Choroid plexus epithelial cell (primary cell): ENCODE measurements around the gene CAT.

Experiments used
- DNase-seq: peaks from one replicate; pipeline ENCODE4 v3.0.0-alpha.2; 2010; ENCODE audit warnings: low read depth
- H3K4me3 ChIP-seq: 2 replicates; pipeline ENCODE4 v1.5.1; 2011; ENCODE audit warnings: low read depth, mild to moderate bottlenecking, control low read depth, low read length, moderate library complexity
- CTCF ChIP-seq: conservative IDR thresholded peaks from 2 replicates; pipeline ENCODE4 v1.5.1; 2011; ENCODE audit warnings: low read depth, mild to moderate bottlenecking, control low read depth, inconsistent platforms, low read length, moderate library complexity

The CAT gene

DNA sequence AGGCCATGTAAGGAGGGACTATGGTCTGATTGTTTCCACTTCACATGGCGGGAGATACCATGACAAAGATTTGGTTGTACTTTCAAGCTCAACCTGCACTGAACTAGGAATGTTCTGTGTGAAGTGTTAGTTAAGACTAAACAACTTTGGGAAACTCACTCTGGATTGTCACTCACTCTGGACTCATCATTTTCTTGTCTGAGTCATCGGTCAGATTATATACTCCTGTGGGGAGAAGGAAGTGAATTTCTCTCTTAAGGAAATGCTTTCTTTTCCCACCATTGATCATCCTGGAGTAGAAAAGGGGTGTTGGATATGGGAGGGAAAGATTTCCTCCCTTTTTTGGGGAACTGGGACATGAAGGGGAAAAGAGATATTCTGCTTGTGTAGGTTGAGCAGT, 26.9 kb upstream of the CAT start:
- TF ChIP-seq CTCF: no peak
- no peak overlapping the region for H3K4me3 ChIP-seq
- DNase-seq: no peak

DNA sequence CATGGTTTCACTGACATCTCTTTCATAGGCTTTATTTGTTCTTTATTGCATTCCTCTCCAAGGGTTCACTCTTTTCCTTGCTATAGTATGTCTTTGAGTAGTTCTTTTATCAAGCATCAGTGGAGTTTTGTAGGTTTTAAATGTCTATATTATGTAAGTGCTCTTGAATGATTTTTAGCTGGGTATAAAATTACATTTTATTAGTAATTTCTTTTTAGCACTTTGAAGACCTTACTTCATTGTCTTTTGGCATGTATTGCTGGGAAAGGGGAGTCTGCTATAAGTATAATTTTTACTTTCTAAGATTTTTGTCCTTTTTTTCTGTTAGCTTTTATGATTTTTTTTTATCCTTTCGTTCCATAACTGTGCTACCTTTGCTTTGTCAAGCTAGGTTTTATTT, 25.5 kb upstream of the CAT start:
- TF ChIP-seq CTCF: no peak
- no peak overlapping the region for H3K4me3 ChIP-seq
- no peak for DNase-seq

GRCh38 chr11:34415538-34415937, 23.2 kb upstream of the CAT start:
- H3K4me3 ChIP-seq: no peak overlapping the region
- no peak for DNase-seq
- TF ChIP-seq CTCF: no peak

DNA sequence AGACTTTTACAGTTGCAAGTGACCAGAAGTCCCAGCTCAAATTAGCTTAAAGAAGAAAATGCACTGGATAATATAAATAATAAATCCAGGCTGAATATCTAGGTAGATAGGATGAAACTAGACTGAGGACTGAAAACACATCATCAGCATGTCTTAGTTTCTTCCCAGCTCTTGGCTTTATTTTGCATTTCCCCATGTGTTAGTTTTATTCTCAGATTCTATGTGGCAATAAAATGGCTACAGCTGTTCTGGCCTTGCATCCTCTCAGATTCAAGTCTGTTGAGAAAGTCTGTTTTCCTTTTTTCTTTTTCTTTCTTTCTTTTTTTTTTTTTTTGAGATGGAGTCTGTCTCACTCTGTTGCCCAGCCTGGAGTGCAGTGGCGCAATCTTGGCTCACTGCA, 22.6 kb upstream of the CAT start:
- no peak for TF ChIP-seq CTCF
- DNase-seq: no peak
- no peak overlapping the region for H3K4me3 ChIP-seq

- TF ChIP-seq CTCF: no peak
- DNase-seq: peak; percentile 66
- no peak overlapping the region for H3K4me3 ChIP-seq
Observed at GRCh38 chr11:34416766-34417165, 22.0 kb upstream of the CAT start.

DNA sequence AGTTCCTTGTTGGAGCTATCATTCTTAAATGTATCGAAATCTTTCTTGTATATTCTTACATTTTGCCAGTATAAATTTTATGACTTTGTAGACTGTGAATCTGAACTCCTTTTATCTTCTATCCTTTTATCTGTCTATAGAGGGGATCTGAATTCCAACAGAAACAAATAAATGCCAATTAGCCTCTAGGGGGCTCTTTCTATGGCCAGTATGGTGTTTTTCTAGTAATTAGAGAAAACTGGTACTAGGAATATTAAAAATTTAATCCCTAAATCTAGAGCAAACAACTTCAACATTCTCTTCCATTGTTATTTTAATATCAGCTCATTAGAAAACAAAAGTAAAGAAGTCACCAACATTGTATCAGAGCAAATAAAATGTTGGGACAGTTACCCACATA, 21.5 kb upstream of the CAT start:
- H3K4me3 ChIP-seq: no peak overlapping the region
- TF ChIP-seq CTCF: peak; percentile 35
- no peak for DNase-seq

- TF ChIP-seq CTCF: no peak
- no peak for DNase-seq
- H3K4me3 ChIP-seq: no peak overlapping the region
Observed at GRCh38 chr11:34419158-34419557, 19.6 kb upstream of the CAT start.
